Pancreas (tissue), 10 donors: ENCODE data around the gene MAP7. TPM values are rescaled to one million over a fixed set of nuclear protein-coding genes. Genes with fewer than 3 reads are reported as not detected.
"Not testable (repeated sequence)": the region's sequence is repeated elsewhere in the genome, so short reads cannot be mapped to it uniquely, and the experiment has no call there.

Source experiments
- ATAC-seq, 4 donors: fragments of 200-7000 bp; cut with Tn5 transposase; one replicate each; pipeline versions ENCODE4 v1.8.0 to v1.9.1; 2020; ENCODE audit warnings: mild to moderate bottlenecking in 4 of 4, moderate library complexity in 4 of 4
- DNase-seq, 6 donors: peaks; one replicate each; pipeline ENCODE4 v3.0.0-alpha.2; 2020
- FAIRE-seq: peaks from 2 replicates; lab custom pipeline; 2012; peaks lifted over from hg19 to GRCh38; lab: Jason Lieb, UNC
- H3K27ac ChIP-seq, 4 donors: fragments of 200-600 bp; sonication (generic); 1 replicate in 3 of 4; 2 replicates in 1 of 4; pipeline versions ENCODE4 v1.5.0 to v1.8.0; 2020
- H3K27me3 ChIP-seq, 4 donors: fragments of 200-600 bp; one replicate each; pipeline ENCODE4 v1.8.0; 2021
- H3K36me3 ChIP-seq, 3 donors: fragments of 200-600 bp; sonication (generic) in 1 of 3; one replicate each; pipeline versions ENCODE4 v1.5.0 to v1.8.0; 2020 to 2021
- H3K4me1 ChIP-seq, 3 donors: fragments of 200-600 bp; one replicate each; pipeline ENCODE4 v1.8.0; 2021
- H3K4me3 ChIP-seq, 4 donors: fragments of 200-600 bp; sonication (generic) in 2 of 4; one replicate each; pipeline versions ENCODE4 v1.5.0 to v1.8.0; 2020 to 2021
- H3K9me3 ChIP-seq, 4 donors: fragments of 200-600 bp; one replicate each; pipeline ENCODE4 v1.8.0; 2021
- WGBS, 2 donors: extraction: QIAGEN DNeasy Blood & Tissue Kit; methylation state at CpG; one replicate each; pipeline ENCODE4 v1.1.7; 2013; 5-methylcytosine and 5-hydroxymethylcytosine counted together
- intact Hi-C, 3 donors: fragments of 100-400 bp; cut with DNase I; formaldehyde crosslinking; loops; one replicate each; pipeline versions ENCODE4 v1.11.1 to v1.14.2; 2022
- polyA plus RNA-seq, 2 donors: library from polyadenylated mRNA; stranded (reverse); fragments of 200-250 nt; gene quantifications; one replicate each; pipeline ENCODE4 v1.2.3, GENCODE V29; 2013
- total RNA-seq, 6 donors: library from RNA; stranded (reverse); fragmentation: NEBNext Ultra II Directional in 4 of 6; extraction: Animal tissue kit (Norgen Biotek cat#: 25700) in 4 of 6; gene quantifications; one replicate each; pipeline versions ENCODE4 v1.2.1 to v1.2.4, GENCODE V29; 2021 to 2023
- TF ChIP-seq, protein P1 (sequence below), 4 donors: fragments of 200-600 bp; sonication (generic) in 3 of 4; IDR thresholded peaks; one replicate each; pipeline versions ENCODE4 v1.5.0 to v1.8.0; 2021; ENCODE audit warnings: antibody characterized with exemption in 4 of 4
- donor health status: healthy with polysubstance abuse.
- donor health status: DM: no; HTN: no; CAD: no; lungs with moderate emphysema.
- donor health status: DM: no; HTN: no; CAD: no.
- donor health status: control.
- donor health status: control.
- donor health status: Bipolar disorder and iron deficiency.
- donor health status: DM: yes; HTN: yes; CAD: no.
- donor health status: DM: no; HTN: no; CAD: no.
- donor health status: DM: no; HTN: no; CAD: no.
- donor health status: DM: yes; HTN: yes; CAD: no.

The MAP7 gene
- total and polyA plus RNA-seq, 8 donors = 10.7 to 37.9 (median 24.9) TPM

- peak; percentile 85 for FAIRE-seq
- H3K27me3 ChIP-seq = no peaks in the 10 kb centered on the region
- H3K4me1 ChIP-seq = peaks cover 0 to 9% (median 8%) of the 10 kb centered on the region in 3 donors
- DNase-seq = no peak
- no peak overlapping the region for H3K4me3 ChIP-seq
- peaks cover 0 to under 1% (median 0%) of the 10 kb centered on the region in 3 donors for H3K36me3 ChIP-seq
- no peak for ATAC-seq
- intact Hi-C loops = no loop called here
- TF ChIP-seq, protein P1, sequence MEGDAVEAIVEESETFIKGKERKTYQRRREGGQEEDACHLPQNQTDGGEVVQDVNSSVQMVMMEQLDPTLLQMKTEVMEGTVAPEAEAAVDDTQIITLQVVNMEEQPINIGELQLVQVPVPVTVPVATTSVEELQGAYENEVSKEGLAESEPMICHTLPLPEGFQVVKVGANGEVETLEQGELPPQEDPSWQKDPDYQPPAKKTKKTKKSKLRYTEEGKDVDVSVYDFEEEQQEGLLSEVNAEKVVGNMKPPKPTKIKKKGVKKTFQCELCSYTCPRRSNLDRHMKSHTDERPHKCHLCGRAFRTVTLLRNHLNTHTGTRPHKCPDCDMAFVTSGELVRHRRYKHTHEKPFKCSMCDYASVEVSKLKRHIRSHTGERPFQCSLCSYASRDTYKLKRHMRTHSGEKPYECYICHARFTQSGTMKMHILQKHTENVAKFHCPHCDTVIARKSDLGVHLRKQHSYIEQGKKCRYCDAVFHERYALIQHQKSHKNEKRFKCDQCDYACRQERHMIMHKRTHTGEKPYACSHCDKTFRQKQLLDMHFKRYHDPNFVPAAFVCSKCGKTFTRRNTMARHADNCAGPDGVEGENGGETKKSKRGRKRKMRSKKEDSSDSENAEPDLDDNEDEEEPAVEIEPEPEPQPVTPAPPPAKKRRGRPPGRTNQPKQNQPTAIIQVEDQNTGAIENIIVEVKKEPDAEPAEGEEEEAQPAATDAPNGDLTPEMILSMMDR (IDR thresholded peaks at IDR 0.05) = no peak
- no peaks in the 10 kb centered on the region for H3K9me3 ChIP-seq
- H3K27ac ChIP-seq = no peak overlapping the region
Observed at GRCh38 chr6:136382676-136383252, 167.5 kb downstream of the MAP7 start.

- Histone ChIP-seq H3K4me1 (peaks cover 0 to 9% (median 8%) of the 10 kb centered on the region in 3 donors), H3K4me3 (no peak overlapping the region), H3K27me3 (no peaks in the 10 kb centered on the region), H3K9me3 (no peaks in the 10 kb centered on the region), H3K27ac (no peak overlapping the region), H3K36me3 (peaks cover 0 to 15% (median 0%) of the 10 kb centered on the region in 3 donors)
- DNase-seq (no peak), FAIRE-seq (no peak), ATAC-seq (peak in 3 of 4 donors; percentile 53 to 63 (median 55))
- intact Hi-C loops = no loop called here
- TF ChIP-seq, protein P1 (IDR thresholded peaks at IDR 0.05) = no peak
Observed at GRCh38 chr6:136378888-136379287, 171.3 kb downstream of the MAP7 start.

GRCh38 chr6:136375836-136376235 is 174.4 kb downstream of the MAP7 start:
- H3K4me3 ChIP-seq, H3K9me3 ChIP-seq, DNase-seq, FAIRE-seq, ATAC-seq, H3K27me3 ChIP-seq, H3K27ac ChIP-seq, H3K4me1 ChIP-seq, intact Hi-C loops: not testable (repeated sequence)
- peaks cover 0 to 15% (median 0%) of the 10 kb centered on the region in 3 donors for H3K36me3 ChIP-seq
- 99 to 100% methylated on average over 4 of the region's 4 CpGs for WGBS, 2 donors

GRCh38 chr6:136371959-136372358 is 178.3 kb downstream of the MAP7 start:
- ATAC-seq (no peak), DNase-seq (no peak), FAIRE-seq (no peak)
- TF ChIP-seq, protein P1 (IDR thresholded peaks at IDR 0.05) = no peak
- Histone ChIP-seq H3K4me3 (no peak overlapping the region), H3K27ac (no peak overlapping the region), H3K9me3 (no peaks in the 10 kb centered on the region), H3K27me3 (no peaks in the 10 kb centered on the region), H3K4me1 (no peaks in the 10 kb centered on the region), H3K36me3 (peaks cover 0 to 6% (median 0%) of the 10 kb centered on the region in 3 donors)
- WGBS, 2 donors = 83 to 85% methylated on average over 2 of the region's 2 CpGs
- intact Hi-C loops = no loop called here

DNA sequence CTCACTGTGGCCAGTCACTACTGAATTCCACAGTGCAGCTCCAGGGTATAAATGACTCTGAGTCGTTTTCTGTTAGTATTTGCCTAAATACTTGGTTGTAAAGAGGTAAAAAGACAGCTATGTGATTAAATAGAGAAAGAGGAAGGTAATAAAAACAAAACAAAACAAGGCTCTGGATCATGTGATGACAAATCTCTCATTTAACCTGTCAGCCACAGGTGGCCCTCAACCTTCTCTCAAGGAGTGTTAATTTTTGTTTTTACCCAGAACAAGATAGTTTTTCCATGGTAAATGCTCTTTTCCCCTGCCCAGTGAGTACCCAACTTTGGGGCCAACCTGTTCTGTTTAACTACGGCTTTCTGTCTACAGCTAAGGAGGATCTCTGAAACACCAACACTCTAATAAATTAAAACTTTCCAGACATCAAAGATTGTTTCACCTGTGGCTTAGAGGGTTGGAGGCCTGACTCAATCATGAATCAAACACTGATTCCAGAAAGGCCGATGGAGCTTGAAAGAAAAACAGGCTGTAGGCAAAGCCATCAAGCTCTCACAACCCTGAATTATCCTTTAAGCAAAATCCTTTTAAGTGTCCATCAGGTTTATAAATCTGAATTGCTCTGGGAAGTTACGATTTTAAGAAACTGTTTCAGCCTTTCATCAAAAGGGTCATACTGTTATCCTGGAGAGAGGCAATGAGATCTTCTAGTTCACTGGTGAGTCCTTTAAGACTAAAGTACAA is 179.1 kb downstream of the MAP7 start:
- H3K27me3 ChIP-seq = no peaks in the 10 kb centered on the region
- H3K9me3 ChIP-seq = no peaks in the 10 kb centered on the region
- DNase-seq (no peak), ATAC-seq (no peak), FAIRE-seq (no peak)
- intact Hi-C loops = no loop called here
- no peak overlapping the region for H3K4me3 ChIP-seq
- H3K27ac ChIP-seq = no peak overlapping the region
- H3K4me1 ChIP-seq = no peaks in the 10 kb centered on the region
- no peaks in the 10 kb centered on the region for H3K36me3 ChIP-seq
- TF ChIP-seq, protein P1 (IDR thresholded peaks at IDR 0.05) = no peak
- WGBS, 2 donors = 75 to 79% methylated on average over 4 of the region's 4 CpGs
